SJSA1 (cell line): ENCODE data around the gene PRXL2B. TPM values are rescaled to one million over a fixed set of nuclear protein-coding genes. Genes with fewer than 3 reads are reported as not detected.
A peak's percentile ranks its signal among the peaks of the same experiment; 100 is the strongest.

Experiments
- DNase-seq, 2 experiments: peaks; one replicate each; pipeline ENCODE4 v3.0.0-alpha.2; 2015 to 2020; ENCODE audit warnings: low spot score in 2 of 2, low read depth in 1 of 2
- H3K27ac ChIP-seq: fragments of 250-450 bp; sonication (Bioruptor Pico); 2 replicates; pipeline ENCODE4 v1.5.1; 2020; ENCODE audit warnings: mild to moderate bottlenecking, moderate library complexity
- H3K27me3 ChIP-seq: fragments of 250-450 bp; sonication (Bioruptor Pico); replicated peaks from 2 replicates; pipeline ENCODE4 v1.5.1; 2020; ENCODE audit warnings: mild to moderate bottlenecking, moderate library complexity
- H3K36me3 ChIP-seq: fragments of 250-450 bp; sonication (Bioruptor Pico); 2 replicates; pipeline ENCODE4 v1.5.1; 2020; ENCODE audit warnings: mild to moderate bottlenecking
- H3K4me1 ChIP-seq: fragments of 250-450 bp; sonication (Bioruptor Pico); replicated peaks from 2 replicates; pipeline ENCODE4 v1.6.1; 2021; ENCODE audit warnings: mild to moderate bottlenecking
- H3K4me3 ChIP-seq: fragments of 250-450 bp; sonication (Bioruptor Pico); 2 replicates; pipeline ENCODE4 v1.5.1; 2020; ENCODE audit warnings: mild to moderate bottlenecking
- H3K9me3 ChIP-seq: fragments of 250-450 bp; sonication (Bioruptor Pico); replicated peaks from 2 replicates; pipeline ENCODE4 v1.5.1; 2020; ENCODE audit warnings: mild to moderate bottlenecking
- total RNA-seq: library from RNA; depleted of rRNA; stranded (reverse); fragments of >200 nt; shearing (Covaris generic); gene quantifications from 2 replicates; pipeline ENCODE4 v1.2.3, GENCODE V29; 2014

Gene PRXL2B
- total RNA-seq, 1 experiment from 2014 or later = 15.2 TPM

- DNase-seq = no peak
- no peaks in the 10 kb centered on the region for H3K9me3 ChIP-seq
- peak overlapping the region; percentile 46 for H3K27ac ChIP-seq
- H3K4me1 ChIP-seq = peaks cover 14% of the 10 kb centered on the region
- no peaks in the 10 kb centered on the region for H3K36me3 ChIP-seq
- no peaks in the 10 kb centered on the region for H3K27me3 ChIP-seq
- peak overlapping the region; percentile 43 for H3K4me3 ChIP-seq
These were observed 30.8 kb upstream of the PRXL2B start for GRCh38 chr1:2555634-2556276.

GRCh38 chr1:2556277-2556677 lies 30.3 kb upstream of the PRXL2B start, which contains the start of gene TNFRSF14:
Gene TNFRSF14, plus strand, starts transcription at chr1:2556371. Its CDS starts 294 bp downstream, at chr1:2556665.
- Histone ChIP-seq H3K4me3 (peak within 1 kb of the TSS; percentile 43), H3K27ac (peak within 1 kb of the TSS; percentile 46), H3K4me1 (peaks cover 14% of the 10 kb centered on the region), H3K36me3 (no peaks in the 10 kb centered on the region), H3K27me3 (no peaks in the 10 kb centered on the region), H3K9me3 (no peaks in the 10 kb centered on the region)
- DNase-seq = peak in 1 of 2 experiments; percentile 68

GRCh38 chr1:2556678-2557481 lies 29.7 kb upstream of the PRXL2B start:
- Histone ChIP-seq H3K27ac (peak overlapping the region; percentile 46), H3K9me3 (no peaks in the 10 kb centered on the region), H3K27me3 (no peaks in the 10 kb centered on the region), H3K4me1 (peaks cover 14% of the 10 kb centered on the region), H3K4me3 (peak overlapping the region; percentile 43), H3K36me3 (no peaks in the 10 kb centered on the region)
- DNase-seq = no peak

- H3K4me1 ChIP-seq = peaks cover 14% of the 10 kb centered on the region
- H3K4me3 ChIP-seq = no peak overlapping the region
- no peak for DNase-seq
- no peaks in the 10 kb centered on the region for H3K9me3 ChIP-seq
- no peak overlapping the region for H3K27ac ChIP-seq
- no peaks in the 10 kb centered on the region for H3K27me3 ChIP-seq
- H3K36me3 ChIP-seq = no peaks in the 10 kb centered on the region
These were observed 28.8 kb upstream of the PRXL2B start for GRCh38 chr1:2557482-2558400.

GRCh38 chr1:2558420-2558819 lies 28.2 kb upstream of the PRXL2B start:
- no peak overlapping the region for H3K4me3 ChIP-seq
- peaks cover 14% of the 10 kb centered on the region for H3K4me1 ChIP-seq
- DNase-seq = no peak
- no peaks in the 10 kb centered on the region for H3K27me3 ChIP-seq
- no peaks in the 10 kb centered on the region for H3K9me3 ChIP-seq
- no peak overlapping the region for H3K27ac ChIP-seq
- H3K36me3 ChIP-seq = no peaks in the 10 kb centered on the region

- no peak for DNase-seq
- Histone ChIP-seq H3K4me1 (peaks cover 14% of the 10 kb centered on the region), H3K36me3 (no peaks in the 10 kb centered on the region), H3K4me3 (no peak overlapping the region), H3K27me3 (no peaks in the 10 kb centered on the region), H3K9me3 (no peaks in the 10 kb centered on the region), H3K27ac (no peak overlapping the region)
These were observed 27.7 kb upstream of the PRXL2B start for GRCh38 chr1:2558861-2559260.

- Histone ChIP-seq H3K4me1 (peaks cover 14% of the 10 kb centered on the region), H3K27ac (no peak overlapping the region), H3K9me3 (no peaks in the 10 kb centered on the region), H3K27me3 (no peaks in the 10 kb centered on the region), H3K4me3 (no peak overlapping the region), H3K36me3 (no peaks in the 10 kb centered on the region)
- no peak for DNase-seq
These were observed 26.9 kb upstream of the PRXL2B start for GRCh38 chr1:2559509-2560298.

- DNase-seq = no peak
- Histone ChIP-seq H3K9me3 (no peaks in the 10 kb centered on the region), H3K4me3 (no peak overlapping the region), H3K36me3 (no peaks in the 10 kb centered on the region), H3K27ac (no peak overlapping the region), H3K27me3 (no peaks in the 10 kb centered on the region), H3K4me1 (peaks cover 13% of the 10 kb centered on the region)
These were observed 26.1 kb upstream of the PRXL2B start for GRCh38 chr1:2560299-2561073.

- DNase-seq = no peak
- Histone ChIP-seq H3K4me3 (no peak overlapping the region), H3K9me3 (no peaks in the 10 kb centered on the region), H3K27me3 (no peaks in the 10 kb centered on the region), H3K27ac (no peak overlapping the region), H3K4me1 (peaks cover 13% of the 10 kb centered on the region), H3K36me3 (no peaks in the 10 kb centered on the region)
These were observed 25.1 kb upstream of the PRXL2B start for GRCh38 chr1:2561446-2561845.

- Histone ChIP-seq H3K9me3 (no peaks in the 10 kb centered on the region), H3K27me3 (no peaks in the 10 kb centered on the region), H3K4me1 (peaks cover 10% of the 10 kb centered on the region), H3K36me3 (no peaks in the 10 kb centered on the region), H3K4me3 (no peak overlapping the region), H3K27ac (no peak overlapping the region)
- DNase-seq = no peak
These were observed 24.4 kb upstream of the PRXL2B start for GRCh38 chr1:2561898-2562895.

GRCh38 chr1:2563205-2563604 lies 23.4 kb upstream of the PRXL2B start:
- Histone ChIP-seq H3K27ac (no peak overlapping the region), H3K4me1 (peaks cover 10% of the 10 kb centered on the region), H3K4me3 (no peak overlapping the region)

More at GRCh38 chr1:2563205-2563604, 23.4 kb upstream of the PRXL2B start:
- no peak for DNase-seq
- Histone ChIP-seq H3K36me3 (no peaks in the 10 kb centered on the region), H3K9me3 (no peaks in the 10 kb centered on the region), H3K27me3 (no peaks in the 10 kb centered on the region)
